ENCODE data around the gene TMEM235. TPM values are rescaled to one million over a fixed set of nuclear protein-coding genes. Genes with fewer than 3 reads are reported as not detected.
A peak's percentile ranks its signal among the peaks of the same experiment; 100 is the strongest.

TMEM235 gene
- total RNA-seq, 1 donor from 2014 or later: not detected

- DNase-seq (ENCODE audit: low spot score): peak; percentile 98
- no peaks in the 10 kb centered on the region for H3K27me3 ChIP-seq
- H3K4me1 ChIP-seq: peaks cover 33% of the 10 kb centered on the region
- Mint-ChIP-seq H3K4me1 (peaks cover 39% of the 10 kb centered on the region), H3K27me3 (ENCODE audit: insufficient read depth, low read depth) (peaks cover 2% of the 10 kb centered on the region), H3K36me3 (no peaks in the 10 kb centered on the region), H3K9me3 (no peaks in the 10 kb centered on the region), H3K4me3 (peak overlapping the region; percentile 83), H3K27ac (no peak overlapping the region)
- no peaks in the 10 kb centered on the region for H4K20me1 ChIP-seq (ENCODE audit: low read depth)
- H3K9ac ChIP-seq: peak overlapping the region; percentile 60
- peak overlapping the region; percentile 82 for H3K4me2 ChIP-seq
- no peaks in the 10 kb centered on the region for H3K9me3 ChIP-seq (ENCODE audit: low read depth)
- H2AFZ ChIP-seq (replicated peaks): peak overlapping the region; percentile 60
- peak overlapping the region; percentile 66 for H3K4me3 ChIP-seq
- H3K36me3 ChIP-seq: no peaks in the 10 kb centered on the region
- peaks cover 6% of the 10 kb centered on the region for H3K79me2 ChIP-seq (ENCODE audit: low read depth)
- H3F3A ChIP-seq (ENCODE audit: low read depth): no peaks in the 10 kb centered on the region
- no peak for TF ChIP-seq EZH2 (IDR thresholded peaks at IDR 0.05)
- no peak for TF ChIP-seq CTCF (IDR thresholded peaks at IDR 0.05)
- TF ChIP-seq EZH2phosphoT487 (IDR thresholded peaks at IDR 0.05): no peak
- H3K27ac ChIP-seq: no peak overlapping the region
Measured at GRCh38 chr17:78253946-78254672, 22.7 kb downstream of the TMEM235 start.

DNA sequence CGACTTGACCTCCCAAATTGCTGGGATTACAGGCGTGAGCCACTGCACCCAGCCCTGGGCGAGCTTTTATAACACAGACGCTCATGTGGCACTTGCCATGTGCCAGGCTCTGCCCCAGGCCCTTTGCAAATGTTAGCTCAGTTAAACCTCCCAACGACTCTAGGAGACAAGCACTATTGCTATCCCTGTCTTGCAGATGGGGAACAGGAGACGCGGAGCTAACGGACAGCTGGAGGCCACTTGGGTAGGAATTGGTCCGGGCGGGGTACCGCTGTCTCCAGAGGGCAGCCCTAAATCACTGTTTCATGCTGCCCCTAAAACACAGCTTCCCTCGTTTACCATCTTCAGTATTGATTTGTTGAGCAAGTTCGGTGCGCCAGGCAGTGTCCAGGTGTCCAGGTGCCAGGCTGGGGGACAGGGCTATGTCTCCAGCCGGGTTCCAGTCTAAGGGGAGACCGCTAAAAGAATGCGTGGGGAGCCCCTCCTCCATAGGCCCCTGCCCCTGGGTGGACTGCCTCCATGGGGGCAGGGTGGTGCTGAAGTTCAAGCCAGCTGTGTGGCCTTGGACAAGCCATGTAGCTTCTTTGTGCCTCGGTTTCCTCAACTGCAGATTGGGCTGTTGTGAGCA lies 23.7 kb downstream of the TMEM235 start:
- Histone ChIP-seq H3K79me2 (ENCODE audit: low read depth) (peaks cover 6% of the 10 kb centered on the region), H3K9me3 (ENCODE audit: low read depth) (no peaks in the 10 kb centered on the region), H3K4me1 (peaks cover 33% of the 10 kb centered on the region), H3K27me3 (no peaks in the 10 kb centered on the region), H4K20me1 (ENCODE audit: low read depth) (no peaks in the 10 kb centered on the region), H3K4me3 (no peak overlapping the region), H3K27ac (no peak overlapping the region), H2AFZ (replicated peaks) (no peak overlapping the region), H3K9ac (no peak overlapping the region), H3K36me3 (no peaks in the 10 kb centered on the region), H3F3A (ENCODE audit: low read depth) (no peaks in the 10 kb centered on the region), H3K4me2 (no peak overlapping the region)
- H3K4me1 Mint-ChIP-seq: peaks cover 41% of the 10 kb centered on the region
- no peak overlapping the region for H3K27ac Mint-ChIP-seq
- H3K9me3 Mint-ChIP-seq: no peaks in the 10 kb centered on the region
- TF ChIP-seq CTCF (IDR thresholded peaks at IDR 0.05) (no peak), EZH2 (IDR thresholded peaks at IDR 0.05) (no peak), EZH2phosphoT487 (IDR thresholded peaks at IDR 0.05) (no peak)
- H3K4me3 Mint-ChIP-seq: peak overlapping the region; percentile 83
- no peaks in the 10 kb centered on the region for H3K36me3 Mint-ChIP-seq
- H3K27me3 Mint-ChIP-seq (ENCODE audit: insufficient read depth, low read depth): peaks cover 4% of the 10 kb centered on the region
- DNase-seq (ENCODE audit: low spot score): no peak

- H3K9ac ChIP-seq: no peak overlapping the region
- no peak for DNase-seq (ENCODE audit: low spot score)
- H3K36me3 ChIP-seq: no peaks in the 10 kb centered on the region
- H3K4me3 Mint-ChIP-seq: peak overlapping the region; percentile 6
- H2AFZ ChIP-seq (replicated peaks): peak overlapping the region; percentile 52
- H3K27me3 ChIP-seq: no peaks in the 10 kb centered on the region
- no peak for TF ChIP-seq EZH2 (IDR thresholded peaks at IDR 0.05)
- TF ChIP-seq CTCF (IDR thresholded peaks at IDR 0.05): no peak
- no peak for TF ChIP-seq EZH2phosphoT487 (IDR thresholded peaks at IDR 0.05)
- H3K27ac ChIP-seq: no peak overlapping the region
- peaks cover 33% of the 10 kb centered on the region for H3K4me1 ChIP-seq
- H3K27ac Mint-ChIP-seq: peak overlapping the region; percentile 79
- no peak overlapping the region for H3K4me3 ChIP-seq
- H3K27me3 Mint-ChIP-seq (ENCODE audit: insufficient read depth, low read depth): peaks cover 4% of the 10 kb centered on the region
- no peaks in the 10 kb centered on the region for H3F3A ChIP-seq (ENCODE audit: low read depth)
- no peaks in the 10 kb centered on the region for H3K36me3 Mint-ChIP-seq
- peaks cover 34% of the 10 kb centered on the region for H3K4me1 Mint-ChIP-seq
- no peaks in the 10 kb centered on the region for H3K9me3 Mint-ChIP-seq
- peaks cover 6% of the 10 kb centered on the region for H3K79me2 ChIP-seq (ENCODE audit: low read depth)
- peak overlapping the region; percentile 32 for H3K4me2 ChIP-seq
- H4K20me1 ChIP-seq (ENCODE audit: low read depth): no peaks in the 10 kb centered on the region
- H3K9me3 ChIP-seq (ENCODE audit: low read depth): no peaks in the 10 kb centered on the region
Measured at GRCh38 chr17:78255953-78256706, 24.7 kb downstream of the TMEM235 start.

Measured in neural progenitor cell (in vitro differentiated cells).